T-helper 2 cell treated with Interferon-gamma antibody and Interleukin-4, amounts not matched to agents 5 μg/mL and 100 μg/mL, for 36 hours (primary cell): ENCODE measurements around the gene HUS1B.
A peak's percentile ranks its signal among the peaks of the same experiment; 100 is the strongest.

ENCODE experiments used
- DNase-seq: peaks from one replicate; pipeline ENCODE4 v3.0.0; 2021; ENCODE audit warnings: low spot score
- H3K27ac Mint-ChIP-seq: one replicate; pipeline ENCODE4 v1.8.0; 2021; ENCODE audit warnings: mild to moderate bottlenecking, mixed read lengths
- H3K27me3 Mint-ChIP-seq: one replicate; pipeline ENCODE4 v1.8.0; 2021; ENCODE audit warnings: low read depth, mixed read lengths
- H3K36me3 Mint-ChIP-seq: one replicate; pipeline ENCODE4 v1.8.0; 2021; ENCODE audit warnings: low read depth, mixed read lengths
- H3K4me1 Mint-ChIP-seq: one replicate; pipeline ENCODE4 v1.8.0; 2021; ENCODE audit warnings: low read depth, mixed read lengths
- H3K4me3 Mint-ChIP-seq: one replicate; pipeline ENCODE4 v1.8.0; 2022; ENCODE audit warnings: mild to moderate bottlenecking, moderate library complexity, mixed read lengths
- H3K9me3 Mint-ChIP-seq: one replicate; pipeline ENCODE4 v1.8.0; 2021; ENCODE audit warnings: mixed read lengths

Gene HUS1B

DNA sequence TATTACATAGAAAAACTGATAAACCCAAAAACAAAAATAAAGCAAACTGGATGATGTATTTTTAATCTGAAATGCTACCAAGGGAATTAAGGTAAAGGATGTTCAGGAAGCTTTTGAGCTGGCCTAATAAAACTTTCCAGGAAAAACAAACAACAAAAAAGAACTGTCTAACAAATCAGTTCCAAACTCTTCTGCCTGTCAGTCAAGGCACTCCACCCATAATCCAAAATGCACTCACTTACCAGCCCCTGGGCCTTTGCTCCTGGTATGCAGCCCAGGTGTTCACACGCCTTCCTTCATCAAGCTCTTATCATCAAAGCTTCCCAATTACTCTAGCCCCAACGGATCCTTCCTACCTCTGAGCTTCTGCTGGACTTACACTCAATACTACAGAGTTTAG is 32.3 kb upstream of the HUS1B start:
- Mint-ChIP-seq H3K27ac (no peak overlapping the region), H3K36me3 (peaks cover 11% of the 10 kb centered on the region), H3K4me1 (peaks cover 39% of the 10 kb centered on the region), H3K9me3 (no peaks in the 10 kb centered on the region), H3K4me3 (no peak overlapping the region), H3K27me3 (no peaks in the 10 kb centered on the region)
- DNase-seq: no peak

GRCh38 chr6:686497-686896 is 29.6 kb upstream of the HUS1B start:
- Mint-ChIP-seq H3K4me3 (no peak overlapping the region), H3K27me3 (no peaks in the 10 kb centered on the region), H3K4me1 (peaks cover 40% of the 10 kb centered on the region), H3K36me3 (peaks cover 15% of the 10 kb centered on the region), H3K27ac (no peak overlapping the region), H3K9me3 (no peaks in the 10 kb centered on the region)
- no peak for DNase-seq

- peak overlapping the region; percentile 81 for H3K4me3 Mint-ChIP-seq
- DNase-seq: peak; percentile 54
- peaks cover 38% of the 10 kb centered on the region for H3K4me1 Mint-ChIP-seq
- H3K27ac Mint-ChIP-seq: peak overlapping the region; percentile 89
- no peaks in the 10 kb centered on the region for H3K27me3 Mint-ChIP-seq
- H3K36me3 Mint-ChIP-seq: peaks cover 13% of the 10 kb centered on the region
- no peaks in the 10 kb centered on the region for H3K9me3 Mint-ChIP-seq
Measured at GRCh38 chr6:684831-685636, 28.1 kb upstream of the HUS1B start.

GRCh38 chr6:683742-684440 is 27.0 kb upstream of the HUS1B start:
- peaks cover 11% of the 10 kb centered on the region for H3K36me3 Mint-ChIP-seq
- H3K27me3 Mint-ChIP-seq: no peaks in the 10 kb centered on the region
- peaks cover 35% of the 10 kb centered on the region for H3K4me1 Mint-ChIP-seq
- peak overlapping the region; percentile 76 for H3K4me3 Mint-ChIP-seq
- H3K9me3 Mint-ChIP-seq: no peaks in the 10 kb centered on the region
- DNase-seq: no peak
- peak overlapping the region; percentile 58 for H3K27ac Mint-ChIP-seq

GRCh38 chr6:680666-681340 is 23.9 kb upstream of the HUS1B start:
- DNase-seq: no peak
- Mint-ChIP-seq H3K9me3 (no peaks in the 10 kb centered on the region), H3K4me1 (peaks cover 35% of the 10 kb centered on the region), H3K4me3 (no peak overlapping the region), H3K27me3 (no peaks in the 10 kb centered on the region), H3K27ac (no peak overlapping the region), H3K36me3 (peaks cover 16% of the 10 kb centered on the region)

- Mint-ChIP-seq H3K36me3 (peaks cover 14% of the 10 kb centered on the region), H3K4me3 (no peak overlapping the region), H3K27ac (no peak overlapping the region), H3K27me3 (no peaks in the 10 kb centered on the region), H3K9me3 (no peaks in the 10 kb centered on the region), H3K4me1 (peaks cover 31% of the 10 kb centered on the region)
- DNase-seq: no peak
Measured at GRCh38 chr6:680251-680650, 23.4 kb upstream of the HUS1B start.

DNA sequence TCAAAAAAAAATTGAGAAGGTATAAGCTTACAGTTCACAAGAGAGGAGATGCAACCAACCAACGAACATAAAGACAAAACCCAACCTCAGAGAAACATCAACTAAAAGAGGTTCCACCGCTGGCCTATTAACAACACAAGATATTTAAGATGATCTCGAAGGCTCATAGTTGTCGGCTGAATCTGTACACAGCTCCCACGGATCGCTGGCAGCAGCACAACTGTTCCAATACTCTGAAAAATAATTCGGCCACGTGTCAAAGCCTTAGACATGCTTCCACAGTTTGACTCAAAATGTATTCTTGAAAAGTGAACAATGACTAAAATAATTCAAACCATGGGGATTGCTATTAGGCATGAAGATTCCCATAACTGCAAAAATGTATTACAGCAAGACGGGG is 22.4 kb upstream of the HUS1B start:
- Mint-ChIP-seq H3K27me3 (no peaks in the 10 kb centered on the region), H3K4me1 (peaks cover 33% of the 10 kb centered on the region), H3K27ac (no peak overlapping the region), H3K36me3 (peaks cover 9% of the 10 kb centered on the region), H3K9me3 (no peaks in the 10 kb centered on the region), H3K4me3 (no peak overlapping the region)
- no peak for DNase-seq

- Mint-ChIP-seq H3K27ac (no peak overlapping the region), H3K4me1 (peaks cover 25% of the 10 kb centered on the region), H3K36me3 (peaks cover 5% of the 10 kb centered on the region), H3K27me3 (no peaks in the 10 kb centered on the region), H3K9me3 (no peaks in the 10 kb centered on the region), H3K4me3 (no peak overlapping the region)
- no peak for DNase-seq
Measured at GRCh38 chr6:678520-678919, 21.6 kb upstream of the HUS1B start.

GRCh38 chr6:677919-678318 is 21.0 kb upstream of the HUS1B start:
- Mint-ChIP-seq H3K9me3 (no peaks in the 10 kb centered on the region), H3K4me1 (peaks cover 22% of the 10 kb centered on the region)

GRCh38 chr6:674956-675355 is 18.1 kb upstream of the HUS1B start:
- Mint-ChIP-seq H3K36me3 (peaks cover 14% of the 10 kb centered on the region), H3K27me3 (no peaks in the 10 kb centered on the region), H3K4me3 (no peak overlapping the region), H3K27ac (no peak overlapping the region), H3K4me1 (peaks cover 11% of the 10 kb centered on the region), H3K9me3 (peaks cover 7% of the 10 kb centered on the region)
- DNase-seq: no peak

More at GRCh38 chr6:677919-678318, 21.0 kb upstream of the HUS1B start:
- Mint-ChIP-seq H3K27me3 (no peaks in the 10 kb centered on the region), H3K27ac (no peak overlapping the region), H3K4me3 (no peak overlapping the region), H3K36me3 (peaks cover 5% of the 10 kb centered on the region)
- no peak for DNase-seq

- Mint-ChIP-seq H3K36me3 (peaks cover 14% of the 10 kb centered on the region), H3K27me3 (no peaks in the 10 kb centered on the region), H3K4me1 (peaks cover 8% of the 10 kb centered on the region), H3K9me3 (peaks cover 7% of the 10 kb centered on the region), H3K4me3 (no peak overlapping the region), H3K27ac (no peak overlapping the region)
- no peak for DNase-seq
Measured at GRCh38 chr6:674406-674805, 17.5 kb upstream of the HUS1B start.

DNA sequence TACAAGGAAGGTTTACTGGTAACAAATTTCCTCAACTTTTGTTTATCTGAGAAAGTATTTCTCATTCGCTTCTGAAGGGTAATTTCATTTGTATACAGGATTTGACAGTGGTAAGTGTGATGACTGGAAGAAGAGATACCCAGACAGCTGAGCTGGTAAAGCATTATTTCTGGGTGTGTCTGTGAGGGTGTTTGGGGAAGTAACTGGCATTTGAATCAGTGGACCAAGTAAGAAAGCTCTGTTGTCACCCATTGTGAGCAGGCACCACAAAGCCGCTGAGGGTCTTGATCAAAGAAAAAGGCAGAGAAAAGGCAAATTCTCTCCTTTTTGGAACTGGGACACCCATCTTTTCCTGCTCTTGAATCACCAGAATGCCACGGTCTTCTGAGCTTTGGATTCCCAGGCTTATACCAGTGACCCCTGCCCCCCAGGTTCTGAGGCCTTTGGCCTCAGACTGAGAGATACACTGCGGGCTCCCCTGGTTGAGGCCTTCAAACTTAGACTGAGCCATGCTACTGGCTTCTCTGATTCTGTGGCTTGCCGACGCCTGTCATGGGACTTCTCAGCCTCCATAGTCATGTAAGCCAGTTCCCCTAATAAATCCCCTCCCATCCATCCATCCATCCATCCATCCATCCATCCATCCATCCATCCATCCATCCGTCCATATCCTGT is 10.5 kb upstream of the HUS1B start:
- H3K4me1 Mint-ChIP-seq: peaks cover 31% of the 10 kb centered on the region
- H3K36me3 Mint-ChIP-seq: peaks cover 23% of the 10 kb centered on the region
- no peak overlapping the region for H3K27ac Mint-ChIP-seq
- H3K27me3 Mint-ChIP-seq: no peaks in the 10 kb centered on the region
- no peak for DNase-seq
- no peak overlapping the region for H3K4me3 Mint-ChIP-seq
- peaks cover 18% of the 10 kb centered on the region for H3K9me3 Mint-ChIP-seq

GRCh38 chr6:665403-666267 is 8.7 kb upstream of the HUS1B start:
- DNase-seq: no peak
- H3K27ac Mint-ChIP-seq: no peak overlapping the region
- peaks cover 12% of the 10 kb centered on the region for H3K9me3 Mint-ChIP-seq
- no peak overlapping the region for H3K4me3 Mint-ChIP-seq
- H3K27me3 Mint-ChIP-seq: no peaks in the 10 kb centered on the region
- H3K4me1 Mint-ChIP-seq: peaks cover 44% of the 10 kb centered on the region
- H3K36me3 Mint-ChIP-seq: peaks cover 17% of the 10 kb centered on the region
